HepG2 (cell line): ENCODE measurements around the gene SHBG. TPM values are rescaled to one million over a fixed set of nuclear protein-coding genes. Genes with fewer than 3 reads are reported as not detected.

Experiments
- FOSL2 ChIP-seq: sonication (generic); formaldehyde crosslinking; IDR thresholded peaks from 2 replicates; pipeline ENCODE4 v1.4.0; 2020; ENCODE audit warnings: missing genetic modification reagents
- HOXD1 ChIP-seq: sonication (generic); formaldehyde crosslinking; IDR thresholded peaks from 2 replicates; pipeline ENCODE4 v1.5.0; 2020; ENCODE audit warnings: missing genetic modification reagents
- IRF2 ChIP-seq: IDR thresholded peaks from 2 replicates; pipeline ENCODE4 v1.6.1; 2018; ENCODE audit warnings: missing genetic modification reagents, missing compliant biosample characterization
- KDM5B ChIP-seq: sonication (generic); formaldehyde crosslinking; IDR thresholded peaks from 2 replicates; pipeline ENCODE4 v1.4.0; 2020; ENCODE audit warnings: missing genetic modification reagents, mild to moderate bottlenecking, borderline replicate concordance
- MBD4 ChIP-seq: IDR thresholded peaks from 2 replicates; pipeline ENCODE4 v1.6.1; 2012; ENCODE audit warnings: low read length, inconsistent platforms, borderline replicate concordance
- MTA1 ChIP-seq: sonication (generic); formaldehyde crosslinking; IDR thresholded peaks from 2 replicates; pipeline ENCODE4 v1.4.0; 2020; ENCODE audit warnings: missing genetic modification reagents, mild to moderate bottlenecking, borderline replicate concordance
- POLR2AphosphoS5 ChIP-seq: IDR thresholded peaks from 2 replicates; pipeline ENCODE4 v1.6.1; 2012; ENCODE audit warnings: low read depth, low read length
- PRDM10 ChIP-seq: sonication (generic); formaldehyde crosslinking; IDR thresholded peaks from 2 replicates; pipeline ENCODE4 v1.4.0; 2020; ENCODE audit warnings: low read depth, missing genetic modification reagents
- RBM22 ChIP-seq: fragments of 200-400 bp; formaldehyde crosslinking; optimal IDR thresholded peaks from 2 replicates; pipeline ENCODE3; 2017; ENCODE audit warnings: mild to moderate bottlenecking, low read length, moderate library complexity
- RFX5 ChIP-seq: IDR thresholded peaks from 2 replicates; pipeline ENCODE4 v1.6.1; 2011; ENCODE audit warnings: low read depth, low read length, improper control_type of control experiment
- SIN3B ChIP-seq: fragments of 150-350 bp; IDR thresholded peaks from 2 replicates; pipeline ENCODE4 v1.6.1; 2014; ENCODE audit warnings: low read length
- SMC3 ChIP-seq: IDR thresholded peaks from 2 replicates; pipeline ENCODE4 v1.6.1; 2011; ENCODE audit warnings: low read length, improper control_type of control experiment
- TFAP4 ChIP-seq: sonication (generic); IDR thresholded peaks from 2 replicates; pipeline ENCODE4 v1.6.1; 2016; ENCODE audit warnings: low read depth, borderline replicate concordance
- ZC3H13 ChIP-seq: sonication (generic); formaldehyde crosslinking; IDR thresholded peaks from 2 replicates; pipeline ENCODE4 v1.8.1; 2023; ENCODE audit warnings: mild to moderate bottlenecking, missing genetic modification reagents, moderate library complexity
- ZFP37 ChIP-seq: sonication (generic); formaldehyde crosslinking; IDR thresholded peaks from 2 replicates; pipeline ENCODE4 v1.4.0; 2020; ENCODE audit warnings: missing genetic modification reagents, borderline replicate concordance
- ZNF143 ChIP-seq: sonication (generic); formaldehyde crosslinking; IDR thresholded peaks from 2 replicates; pipeline ENCODE4 v1.4.0; 2020; ENCODE audit warnings: missing genetic modification reagents
- ZNF280B ChIP-seq: sonication (generic); formaldehyde crosslinking; IDR thresholded peaks from 2 replicates; pipeline ENCODE4 v1.5.0; 2020; ENCODE audit warnings: missing genetic modification reagents, mild to moderate bottlenecking, borderline replicate concordance
- ZNF335 ChIP-seq: sonication (generic); formaldehyde crosslinking; IDR thresholded peaks from 2 replicates; pipeline ENCODE4 v1.4.0; 2020; ENCODE audit warnings: missing genetic modification reagents
- ZNF563 ChIP-seq: sonication (generic); formaldehyde crosslinking; IDR thresholded peaks from 2 replicates; pipeline ENCODE4 v1.8.0; 2022; ENCODE audit warnings: mild to moderate bottlenecking, moderate library complexity, missing genetic modification reagents
- polyA plus RNA-seq, 8 experiments: library from polyadenylated mRNA; depleted of rRNA in 3 of 8; stranded (reverse) in 7 of 8; unstranded in 1 of 8; fragments of >200 nt; fragmentation: Illumina TruSeq in 4 of 8; extraction: Trizol in 4 of 8; gene quantifications; 2 replicates each; pipeline versions ENCODE4 v1.2.1 to v1.2.3, GENCODE V29; 2011 to 2016; ENCODE audit warnings: low read depth in 4 of 8, missing spikeins in 1 of 8, mixed read lengths in 1 of 8; ENCODE audit not compliant: insufficient read depth in 1 of 8
- total RNA-seq, 5 experiments: library from RNA; depleted of rRNA; stranded (reverse); fragments of >200 nt; fragmentation: Illumina TruSeq; extraction: Trizol; gene quantifications; 2 replicates each; pipeline ENCODE4 v1.2.3, GENCODE V29; 2016; ENCODE audit warnings: low read depth in 1 of 5
- TF ChIP-seq, protein P1 (sequence below): sonication (generic); formaldehyde crosslinking; IDR thresholded peaks from 2 replicates; pipeline ENCODE4 v1.5.1; 2020; ENCODE audit warnings: mild to moderate bottlenecking, missing genetic modification reagents, moderate library complexity

SHBG gene
- total and polyA plus RNA-seq, 2 of the 13 experiments (the other 11 are each of a cell fraction or from before 2014, with no cell fraction given): 4.0 to 6.1 TPM

DNA sequence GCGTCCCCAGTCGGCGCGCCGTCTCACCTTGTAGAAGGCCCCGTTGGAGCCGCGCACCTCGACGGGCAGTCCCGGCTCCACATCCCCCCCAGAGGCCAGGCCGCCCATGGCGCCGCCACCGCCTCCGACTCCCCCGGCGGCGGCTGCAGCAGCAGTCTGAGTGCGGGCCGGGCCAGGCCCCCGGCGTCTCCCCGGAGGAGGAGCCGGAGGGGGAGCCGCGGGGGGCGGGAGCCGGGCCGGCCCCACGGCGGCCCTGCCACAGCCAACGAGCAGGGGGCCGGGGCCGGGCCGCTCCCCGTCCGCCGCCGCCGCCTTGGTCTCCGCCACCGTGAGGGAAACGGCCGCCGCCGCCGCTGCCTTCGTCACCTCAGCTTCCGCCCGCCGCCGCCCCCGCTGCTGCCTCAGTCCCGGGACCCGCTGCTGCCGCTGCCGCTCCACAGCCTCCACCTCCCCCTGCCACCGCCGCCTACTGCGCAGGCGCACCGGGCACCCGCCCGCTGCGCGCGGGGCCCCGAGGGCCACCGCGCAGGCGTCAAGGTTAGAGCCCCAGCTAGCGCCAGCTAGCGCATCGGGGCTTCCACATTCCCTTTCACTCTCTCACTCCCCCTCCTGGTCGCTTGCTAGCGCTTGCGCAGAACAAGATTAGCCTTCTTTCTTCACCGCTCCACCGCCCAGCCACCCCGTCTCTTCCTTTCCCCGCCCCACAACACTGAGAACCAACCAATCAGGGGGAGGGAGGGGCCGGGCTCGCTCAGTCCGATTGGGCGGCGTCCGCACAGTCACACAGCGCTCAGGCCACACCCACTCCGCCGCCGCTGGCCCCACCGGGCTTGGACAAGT, 15.3 kb upstream of the SHBG start, which contains the start of gene FXR2 (continued):
- no peak for TF ChIP-seq TFAP4
- TF ChIP-seq RFX5: peak; percentile 84
- no peak for TF ChIP-seq ZNF335 (CRISPR knock-in tag)
- TF ChIP-seq RBM22: no peak
- TF ChIP-seq ZNF280B (CRISPR knock-in tag): peak; percentile 62; the same call in 1 of the 2 replicates
- no peak for TF ChIP-seq SIN3B
- TF ChIP-seq POLR2AphosphoS5: no peak
- no peak for TF ChIP-seq ZNF143 (CRISPR knock-in tag)
- no peak for TF ChIP-seq IRF2 (CRISPR knock-in tag)
- TF ChIP-seq, protein P1, sequence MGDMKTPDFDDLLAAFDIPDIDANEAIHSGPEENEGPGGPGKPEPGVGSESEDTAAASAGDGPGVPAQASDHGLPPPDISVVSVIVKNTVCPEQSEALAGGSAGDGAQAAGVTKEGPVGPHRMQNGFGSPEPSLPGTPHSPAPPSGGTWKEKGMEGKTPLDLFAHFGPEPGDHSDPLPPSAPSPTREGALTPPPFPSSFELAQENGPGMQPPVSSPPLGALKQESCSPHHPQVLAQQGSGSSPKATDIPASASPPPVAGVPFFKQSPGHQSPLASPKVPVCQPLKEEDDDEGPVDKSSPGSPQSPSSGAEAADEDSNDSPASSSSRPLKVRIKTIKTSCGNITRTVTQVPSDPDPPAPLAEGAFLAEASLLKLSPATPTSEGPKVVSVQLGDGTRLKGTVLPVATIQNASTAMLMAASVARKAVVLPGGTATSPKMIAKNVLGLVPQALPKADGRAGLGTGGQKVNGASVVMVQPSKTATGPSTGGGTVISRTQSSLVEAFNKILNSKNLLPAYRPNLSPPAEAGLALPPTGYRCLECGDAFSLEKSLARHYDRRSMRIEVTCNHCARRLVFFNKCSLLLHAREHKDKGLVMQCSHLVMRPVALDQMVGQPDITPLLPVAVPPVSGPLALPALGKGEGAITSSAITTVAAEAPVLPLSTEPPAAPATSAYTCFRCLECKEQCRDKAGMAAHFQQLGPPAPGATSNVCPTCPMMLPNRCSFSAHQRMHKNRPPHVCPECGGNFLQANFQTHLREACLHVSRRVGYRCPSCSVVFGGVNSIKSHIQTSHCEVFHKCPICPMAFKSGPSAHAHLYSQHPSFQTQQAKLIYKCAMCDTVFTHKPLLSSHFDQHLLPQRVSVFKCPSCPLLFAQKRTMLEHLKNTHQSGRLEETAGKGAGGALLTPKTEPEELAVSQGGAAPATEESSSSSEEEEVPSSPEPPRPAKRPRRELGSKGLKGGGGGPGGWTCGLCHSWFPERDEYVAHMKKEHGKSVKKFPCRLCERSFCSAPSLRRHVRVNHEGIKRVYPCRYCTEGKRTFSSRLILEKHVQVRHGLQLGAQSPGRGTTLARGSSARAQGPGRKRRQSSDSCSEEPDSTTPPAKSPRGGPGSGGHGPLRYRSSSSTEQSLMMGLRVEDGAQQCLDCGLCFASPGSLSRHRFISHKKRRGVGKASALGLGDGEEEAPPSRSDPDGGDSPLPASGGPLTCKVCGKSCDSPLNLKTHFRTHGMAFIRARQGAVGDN (CRISPR knock-in tag): peak; percentile 63
- no peak for TF ChIP-seq ZC3H13
- TF ChIP-seq HOXD1 (CRISPR knock-in tag): 0 out of 2 replicates have a peak, but pooled peaks have one; percentile 26
- no peak for TF ChIP-seq PRDM10 (CRISPR knock-in tag)
- TF ChIP-seq ZFP37 (CRISPR knock-in tag): no peak
- no peak for TF ChIP-seq MTA1 (CRISPR knock-in tag)
- 0 out of 2 replicates have a peak, but pooled peaks have one; percentile 7 for TF ChIP-seq SMC3
- no peak for TF ChIP-seq FOSL2 (CRISPR knock-in tag)
- TF ChIP-seq KDM5B: peak; percentile 47; the same call in 1 of the 2 replicates
- TF ChIP-seq ZNF563 (CRISPR knock-in tag): peak; percentile 45; the same call in 1 of the 2 replicates
- TF ChIP-seq MBD4: no peak
